Measurements from ENCODE around the gene MYBBP1A. TPM values are rescaled to one million over a fixed set of nuclear protein-coding genes. Genes with fewer than 3 reads are reported as not detected.

Gene MYBBP1A
- total and polyA plus RNA-seq, 4 donors = 12.2 to 23.3 (median 20.0) TPM

- Histone ChIP-seq H3K36me3 (ENCODE audit: control insufficient read depth in 4 of 4, insufficient read depth in 3 of 4, low read depth in 1 of 4, low read length in 3 of 4) (peaks cover under 1 to 12% (median 2%) of the 10 kb centered on the region in 4 donors), H3K4me1 (ENCODE audit: control insufficient read depth in 4 of 4, insufficient read depth in 4 of 4, low read length in 3 of 4) (peaks cover 7 to 36% (median 14%) of the 10 kb centered on the region in 4 donors), H3K4me3 (ENCODE audit: low read depth in 1 of 3, low read length in 3 of 3) (no peak overlapping the region), H3K9ac (ENCODE audit: low read depth in 1 of 2, low read length in 2 of 2) (no peak overlapping the region), H3K27me3 (ENCODE audit: control insufficient read depth in 4 of 4, insufficient read depth in 4 of 4, low read length in 3 of 4) (no peaks in the 10 kb centered on the region), H3K27ac (ENCODE audit: low read depth in 1 of 2, low read length in 2 of 2) (peak overlapping the region; percentile 19 to 25), H3K9me3 (ENCODE audit: control insufficient read depth in 4 of 4, low read length in 3 of 4) (no peaks in the 10 kb centered on the region)
- no peak for TF ChIP-seq ZBTB33 (IDR thresholded peaks at IDR 0.05)
- TF ChIP-seq FOXA2 (IDR thresholded peaks at IDR 0.05) = no peak
- no peak for TF ChIP-seq MAX (IDR thresholded peaks at IDR 0.05)
- TF ChIP-seq NR2F2 (IDR thresholded peaks at IDR 0.05) = peak; percentile 54
- TF ChIP-seq EGR1 (IDR thresholded peaks at IDR 0.05; ENCODE audit: low read depth in 2 of 2) = no peak
- TF ChIP-seq HNF4A (conservative IDR thresholded peaks at IDR 0.05) = peak in 1 of 2 donors; percentile 14
- no peak for TF ChIP-seq FOXA1 (IDR thresholded peaks at IDR 0.05)
- TF ChIP-seq JUND (IDR thresholded peaks at IDR 0.05) = no peak
- TF ChIP-seq CTCF (IDR thresholded peaks at IDR 0.05; ENCODE audit: low read depth, low read length, missing input control) = no peak
- no peak for TF ChIP-seq SP1 (IDR thresholded peaks at IDR 0.05)
- no peak for TF ChIP-seq YY1 (IDR thresholded peaks at IDR 0.05)
- TF ChIP-seq RXRA (IDR thresholded peaks at IDR 0.05) = peak; percentile 50 to 53
- no peak for TF ChIP-seq ATF3 (IDR thresholded peaks at IDR 0.05)
- no peak for TF ChIP-seq REST (IDR thresholded peaks at IDR 0.05)
- DNase-seq (ENCODE audit: low spot score) = no peak
- WGBS = 51% methylated on average over 23 of the region's 23 CpGs
Observed at GRCh38 chr17:4533523-4534504, 21.4 kb downstream of the MYBBP1A start.

Measured in liver (tissue), 9 donors.